GM12872 (cell line): Measurements from ENCODE around the gene HMG20B.

Source experiments
- TF ChIP-seq, protein P1 (sequence below): IDR thresholded peaks from 3 replicates; pipeline ENCODE4 v1.5.1; 2011; ENCODE audit warnings: low read depth, mild to moderate bottlenecking, low read length, moderate library complexity; ENCODE audit not compliant: insufficient read depth

Gene HMG20B

DNA sequence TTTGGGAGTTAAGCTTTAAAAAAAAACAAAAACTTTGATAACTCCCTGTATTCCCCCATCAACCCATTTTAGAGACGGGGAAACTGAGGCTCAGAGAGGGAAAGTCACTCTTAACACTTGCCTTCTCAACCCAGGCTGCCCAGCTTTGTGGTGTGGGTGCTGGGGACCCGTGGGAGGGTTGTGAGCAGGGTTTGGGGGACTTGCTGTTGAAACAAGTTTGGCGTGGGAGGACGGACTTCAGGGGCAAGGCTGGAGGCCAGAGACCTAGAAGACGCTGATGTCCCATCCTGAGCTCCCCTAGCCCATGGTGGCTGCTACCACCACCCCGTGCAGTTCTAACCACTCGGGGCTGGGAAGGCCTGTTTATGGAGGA, 54.6 kb downstream of the HMG20B start:
- TF ChIP-seq, protein P1, sequence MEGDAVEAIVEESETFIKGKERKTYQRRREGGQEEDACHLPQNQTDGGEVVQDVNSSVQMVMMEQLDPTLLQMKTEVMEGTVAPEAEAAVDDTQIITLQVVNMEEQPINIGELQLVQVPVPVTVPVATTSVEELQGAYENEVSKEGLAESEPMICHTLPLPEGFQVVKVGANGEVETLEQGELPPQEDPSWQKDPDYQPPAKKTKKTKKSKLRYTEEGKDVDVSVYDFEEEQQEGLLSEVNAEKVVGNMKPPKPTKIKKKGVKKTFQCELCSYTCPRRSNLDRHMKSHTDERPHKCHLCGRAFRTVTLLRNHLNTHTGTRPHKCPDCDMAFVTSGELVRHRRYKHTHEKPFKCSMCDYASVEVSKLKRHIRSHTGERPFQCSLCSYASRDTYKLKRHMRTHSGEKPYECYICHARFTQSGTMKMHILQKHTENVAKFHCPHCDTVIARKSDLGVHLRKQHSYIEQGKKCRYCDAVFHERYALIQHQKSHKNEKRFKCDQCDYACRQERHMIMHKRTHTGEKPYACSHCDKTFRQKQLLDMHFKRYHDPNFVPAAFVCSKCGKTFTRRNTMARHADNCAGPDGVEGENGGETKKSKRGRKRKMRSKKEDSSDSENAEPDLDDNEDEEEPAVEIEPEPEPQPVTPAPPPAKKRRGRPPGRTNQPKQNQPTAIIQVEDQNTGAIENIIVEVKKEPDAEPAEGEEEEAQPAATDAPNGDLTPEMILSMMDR, result no peak
